Measurements from ENCODE around the gene ANKRD13A.
"Not testable (repeated sequence)": the region's sequence is repeated elsewhere in the genome, so short reads cannot be mapped to it uniquely, and the experiment has no call there.

Gene ANKRD13A

DNA sequence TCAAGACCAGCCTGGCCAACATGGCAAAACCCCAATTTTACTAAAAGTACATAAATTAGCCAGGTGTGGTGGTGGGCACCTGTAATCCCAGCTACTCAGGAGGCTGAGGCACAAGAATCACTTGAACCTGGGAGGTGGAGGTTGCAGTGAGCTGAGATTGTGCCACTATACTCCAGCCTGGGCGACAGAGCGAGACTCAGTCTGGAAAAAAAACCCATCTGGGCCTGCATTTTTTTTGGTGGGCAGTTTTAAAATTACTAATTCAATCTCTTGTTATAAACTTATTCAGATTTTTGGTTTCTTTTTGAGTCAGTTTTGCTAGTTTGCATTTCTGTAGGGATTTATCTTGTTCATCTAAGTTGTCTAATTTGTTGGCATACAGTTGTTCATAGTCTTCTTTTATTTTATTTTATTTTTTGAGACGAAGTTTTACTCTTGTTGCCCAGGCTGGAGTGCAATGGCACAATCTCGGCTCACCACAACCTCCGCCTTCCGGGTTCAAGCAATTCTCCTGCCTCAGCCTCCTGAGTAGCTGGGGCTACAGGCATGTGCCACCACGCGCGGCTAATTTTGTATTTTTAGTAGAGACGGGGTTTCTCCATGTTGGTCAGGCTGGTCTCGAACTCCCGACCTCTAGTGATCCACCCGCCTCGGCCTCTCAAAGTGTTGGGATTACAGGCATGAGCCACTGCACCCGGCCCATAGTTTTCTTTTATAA is 9.6 kb downstream of the ANKRD13A start:
- DNase-seq = not testable (repeated sequence)

GRCh38 chr12:110010853-110011723 is 11.9 kb downstream of the ANKRD13A start:
- no peak for DNase-seq

- DNase-seq = no peak
These were observed 12.9 kb downstream of the ANKRD13A start for GRCh38 chr12:110012137-110012536.

DNA sequence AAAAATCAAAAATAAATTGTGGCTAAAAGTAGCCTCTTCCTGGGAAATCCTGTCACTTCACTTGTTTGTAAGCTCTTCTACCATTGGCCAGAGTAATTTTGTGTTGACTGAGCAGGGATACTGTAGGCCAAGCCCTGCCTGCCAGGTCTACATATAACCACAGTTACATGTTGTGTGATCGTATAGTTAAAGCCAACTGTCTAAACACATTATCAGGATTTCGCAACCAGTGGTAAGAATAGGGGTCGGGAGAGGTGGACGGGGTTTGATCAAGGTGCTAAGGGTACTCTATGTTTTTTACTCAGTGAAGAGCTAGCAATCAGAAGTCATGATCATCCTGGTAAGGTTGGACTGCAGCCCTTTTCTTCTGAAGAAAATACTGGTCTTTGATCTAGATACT is 13.4 kb downstream of the ANKRD13A start:
- no peak for DNase-seq

DNA sequence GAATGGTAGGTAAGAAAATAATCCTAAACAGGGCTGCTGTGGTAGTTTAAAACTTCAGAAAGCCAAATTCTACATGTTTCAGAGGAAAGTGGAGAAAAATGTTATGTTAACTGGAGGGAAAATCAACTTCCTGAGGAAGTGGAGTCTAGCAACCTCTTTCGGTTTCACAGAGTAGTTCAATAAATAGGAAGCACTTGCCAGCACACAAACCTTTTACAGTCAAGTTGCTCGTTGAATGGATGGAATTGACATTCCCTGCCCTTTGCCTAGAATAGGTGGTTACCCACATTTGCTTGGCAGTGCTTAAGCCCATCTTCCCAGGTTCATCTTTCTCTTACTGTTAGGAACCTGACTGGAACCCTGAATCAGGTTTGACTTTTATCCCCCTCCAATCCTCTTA is 15.9 kb downstream of the ANKRD13A start:
- no peak for DNase-seq

DNA sequence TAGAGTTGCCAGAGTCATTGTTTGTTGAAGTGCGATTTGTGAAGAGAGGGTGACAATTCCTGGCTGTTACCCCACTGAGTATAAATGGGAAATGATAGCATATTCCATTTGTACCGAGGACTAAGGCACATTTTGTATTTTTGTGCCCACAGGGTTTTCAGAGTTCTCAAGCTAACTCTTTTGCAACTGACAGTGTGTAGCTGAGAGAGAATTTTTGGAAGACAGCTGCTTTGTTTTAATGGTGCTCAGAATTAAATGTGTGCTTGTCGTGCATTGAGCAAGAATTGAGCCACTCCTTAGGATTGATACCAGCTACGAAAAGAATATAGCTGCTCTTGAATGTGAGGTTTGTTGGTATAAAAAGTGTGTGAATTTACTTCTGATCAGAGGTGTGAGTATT is 21.7 kb downstream of the ANKRD13A start:
- DNase-seq = no peak

GRCh38 chr12:110023059-110023980 is 24.1 kb downstream of the ANKRD13A start:
- DNase-seq = no peak

- DNase-seq = no peak
These were observed 24.8 kb downstream of the ANKRD13A start for GRCh38 chr12:110024051-110024450.

- no peak for DNase-seq
These were observed 29.1 kb downstream of the ANKRD13A start for GRCh38 chr12:110028323-110028722.

GRCh38 chr12:110029290-110029815 is 30.1 kb downstream of the ANKRD13A start:
- no peak for DNase-seq

GRCh38 chr12:110033888-110034287 is 34.7 kb downstream of the ANKRD13A start:
- DNase-seq = no peak

- DNase-seq = no peak
These were observed 36.4 kb downstream of the ANKRD13A start for GRCh38 chr12:110035534-110036104.

DNA sequence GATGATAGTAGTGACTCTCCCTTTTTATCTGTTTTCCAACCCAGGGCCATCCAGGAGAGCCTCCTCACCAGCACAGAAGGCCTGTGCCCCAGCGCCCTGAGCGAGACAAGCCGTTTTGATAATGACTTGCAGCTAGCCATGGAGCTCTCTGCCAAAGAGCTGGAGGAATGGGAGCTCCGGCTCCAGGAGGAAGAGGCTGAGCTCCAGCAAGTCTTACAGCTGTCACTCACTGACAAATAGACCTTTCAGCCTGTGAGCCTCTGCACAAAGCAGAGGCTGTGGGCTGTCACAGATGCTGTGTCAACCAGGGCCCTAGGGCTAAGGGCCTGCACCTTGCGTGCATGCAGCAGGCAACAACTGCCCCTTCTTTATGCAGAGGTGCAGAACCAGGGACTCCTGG is 38.1 kb downstream of the ANKRD13A start:
- no peak for DNase-seq

DNA sequence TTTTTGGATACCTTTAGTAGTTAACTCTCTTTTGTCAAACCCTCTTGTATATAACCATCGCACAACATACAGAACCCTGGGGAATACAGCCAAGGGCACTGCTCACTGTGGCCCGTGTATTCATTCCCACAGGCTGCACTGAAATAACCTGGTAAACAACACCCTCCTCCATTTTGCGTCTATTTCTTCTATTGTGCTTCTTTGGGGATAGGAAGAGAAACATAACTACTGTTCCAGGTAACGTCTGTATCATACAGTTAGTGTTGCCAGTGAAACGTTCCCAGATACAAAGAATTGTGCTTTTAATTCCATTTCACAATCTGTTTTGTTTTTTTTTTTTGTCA is 39.5 kb downstream of the ANKRD13A start:
- no peak for DNase-seq

DNA sequence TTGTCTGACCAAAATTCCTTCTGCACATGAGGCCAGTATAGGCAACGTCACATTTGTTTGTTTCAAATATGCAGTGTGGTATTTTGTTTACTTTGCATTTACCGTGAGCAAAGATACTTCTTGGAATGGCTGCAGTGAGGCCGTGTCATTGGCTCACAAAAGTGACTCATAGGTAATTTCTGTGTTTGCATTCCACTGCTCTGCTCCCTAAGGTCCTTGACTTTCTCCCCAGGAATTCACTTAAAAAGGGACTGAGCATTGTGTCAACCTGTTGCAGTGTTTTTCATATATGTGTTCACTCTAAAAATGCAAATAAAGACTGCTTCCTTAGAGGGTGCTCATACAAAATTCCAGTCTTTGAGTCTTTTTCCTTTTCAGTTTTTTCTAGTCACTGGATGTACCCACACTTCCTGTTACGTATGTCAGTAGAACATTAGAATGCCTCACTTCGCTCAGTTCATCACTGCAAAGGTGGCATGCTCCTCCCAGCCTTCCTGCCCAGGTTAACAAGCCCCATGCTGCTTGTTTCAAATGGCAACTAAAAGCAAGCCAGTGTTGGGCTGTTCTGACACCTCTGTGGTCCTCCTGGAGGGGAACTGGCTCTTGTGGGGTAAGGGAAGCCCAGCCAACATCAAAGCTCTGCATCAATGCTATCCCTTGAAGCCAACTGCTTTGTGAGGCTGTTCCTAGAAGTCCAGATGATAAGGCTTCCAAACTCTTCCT is 40.0 kb downstream of the ANKRD13A start:
- no peak for DNase-seq

- DNase-seq = peak; percentile 30 to 60
These were observed 43.0 kb downstream of the ANKRD13A start for GRCh38 chr12:110042264-110042663.

GRCh38 chr12:110046451-110047187 is 47.4 kb downstream of the ANKRD13A start:
- DNase-seq = no peak

GRCh38 chr12:110047297-110047940 is 48.2 kb downstream of the ANKRD13A start:
- DNase-seq = no peak

DNA sequence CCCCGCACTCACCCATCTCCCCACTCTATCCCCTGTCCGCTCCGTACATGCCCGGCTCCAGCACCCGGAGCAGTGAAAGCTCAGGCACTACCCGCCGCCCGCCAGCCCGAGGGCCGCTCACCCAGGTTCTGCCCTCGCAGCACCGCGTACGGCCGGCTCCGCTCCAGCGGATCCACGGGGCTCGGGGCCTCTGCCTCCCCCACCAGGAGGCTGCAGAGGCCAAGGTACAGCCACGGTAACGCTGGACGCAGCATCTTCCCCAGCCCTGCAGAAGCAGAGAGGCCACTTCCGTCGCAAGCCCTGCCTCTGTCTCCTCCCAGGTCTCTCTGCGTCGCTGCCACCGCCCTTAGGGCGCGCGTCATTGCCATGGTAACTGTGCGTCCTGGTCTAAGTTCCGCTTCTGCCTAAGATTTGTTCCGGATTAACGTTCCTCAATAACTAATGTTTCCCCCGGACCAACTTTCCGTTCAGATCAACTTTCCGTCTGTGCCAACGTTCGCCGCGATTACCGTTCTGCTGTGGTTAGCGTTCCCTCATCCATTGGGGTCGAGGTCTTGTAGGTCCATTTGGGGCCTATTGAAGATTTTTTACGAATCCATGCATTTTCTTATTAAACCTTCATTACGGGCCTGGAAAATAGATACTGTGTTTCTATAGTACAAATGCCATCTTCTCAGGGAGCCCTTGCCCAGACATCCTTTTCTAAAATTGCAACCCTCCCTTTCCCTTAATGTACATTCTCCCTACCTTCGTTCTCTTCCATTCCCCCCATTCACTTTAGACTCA is 49.2 kb downstream of the ANKRD13A start, which contains the start of gene C12orf76:
Gene C12orf76 (minus strand): TSS at position 281 of the 786 bp plus-strand sequence. CDS start 27 bp downstream, at position 254.
- DNase-seq = peak; percentile 76 to 95

- not testable (repeated sequence) for DNase-seq
These were observed 49.8 kb downstream of the ANKRD13A start for GRCh38 chr12:110049034-110049433.
